NCI-H2227 treated with DMSO at 0.1 percent for 48 hours (cell line): ENCODE measurements around the gene SLC15A4.
A peak's percentile ranks its signal among the peaks of the same experiment; 100 is the strongest.
"Not testable (repeated sequence)": the region's sequence is repeated elsewhere in the genome, so short reads cannot be mapped to it uniquely, and the experiment has no call there.

ENCODE experiments used
- DNase-seq: peaks from one replicate; lab custom pipeline; 2025; lab: John Stamatoyannopoulos, UW

SLC15A4 gene

GRCh38 chr12:128823916-128824839, at the start of gene SLC15A4:
SLC15A4 (minus strand) TSS chr12:128823958; CDS start chr12:128823943, 15 bp downstream.
- peak; percentile 95 for DNase-seq

GRCh38 chr12:128872303-128872702, 48.5 kb upstream of the SLC15A4 start:
- DNase-seq = no peak

GRCh38 chr12:128871516-128871892, 47.7 kb upstream of the SLC15A4 start:
- no peak for DNase-seq

GRCh38 chr12:128867466-128867865, 43.7 kb upstream of the SLC15A4 start:
- DNase-seq = no peak

- no peak for DNase-seq
Observed at GRCh38 chr12:128864516-128865186, 40.9 kb upstream of the SLC15A4 start.

- no peak for DNase-seq
Observed at GRCh38 chr12:128863957-128864356, 40.2 kb upstream of the SLC15A4 start.

- no peak for DNase-seq
Observed at GRCh38 chr12:128861226-128862016, 37.7 kb upstream of the SLC15A4 start.

GRCh38 chr12:128859311-128859710, 35.6 kb upstream of the SLC15A4 start:
- no peak for DNase-seq

GRCh38 chr12:128857133-128857763, 33.5 kb upstream of the SLC15A4 start:
- DNase-seq = no peak

GRCh38 chr12:128856791-128857078, 33.0 kb upstream of the SLC15A4 start:
- DNase-seq = no peak

- no peak for DNase-seq
Observed at GRCh38 chr12:128856035-128856790, 32.5 kb upstream of the SLC15A4 start.

- DNase-seq = no peak
Observed at GRCh38 chr12:128853600-128854197, 29.9 kb upstream of the SLC15A4 start.

- no peak for DNase-seq
Observed at GRCh38 chr12:128852885-128853599, 29.3 kb upstream of the SLC15A4 start, which contains the start of gene GLT1D1. GLT1D1 (plus strand) TSS chr12:128853478; CDS start chr12:128853582, 104 bp downstream.

- no peak for DNase-seq
Observed at GRCh38 chr12:128852026-128852698, 28.4 kb upstream of the SLC15A4 start.

- DNase-seq = not testable (repeated sequence)
Observed at GRCh38 chr12:128851429-128851828, 27.7 kb upstream of the SLC15A4 start.

- no peak for DNase-seq
Observed at GRCh38 chr12:128850400-128850799, 26.6 kb upstream of the SLC15A4 start.

GRCh38 chr12:128849806-128850205, 26.0 kb upstream of the SLC15A4 start:
- DNase-seq = not testable (repeated sequence)

- DNase-seq = no peak
Observed at GRCh38 chr12:128848371-128848770, 24.6 kb upstream of the SLC15A4 start.

- not testable (repeated sequence) for DNase-seq
Observed at GRCh38 chr12:128846671-128847070, 22.9 kb upstream of the SLC15A4 start.
